GF-D8 (cell line): ENCODE measurements around the gene BACE2.

Experiments used
- DNase-seq: peaks from one replicate; lab custom pipeline; 2025; lab: John Stamatoyannopoulos, UW

BACE2 gene

GRCh38 chr21:41167348-41168342 lies at the start of gene BACE2:
TSS of gene BACE2 (plus strand) at chr21:41168160. CDS start at chr21:41168264, 104 bp downstream.
- DNase-seq = no peak

GRCh38 chr21:41119901-41120300 lies 48.1 kb upstream of the BACE2 start:
- no peak for DNase-seq

GRCh38 chr21:41120997-41121396 lies 47.0 kb upstream of the BACE2 start:
- no peak for DNase-seq

- peak; percentile 16 for DNase-seq
These were observed 46.1 kb upstream of the BACE2 start for GRCh38 chr21:41121785-41122415.

- no peak for DNase-seq
These were observed 43.2 kb upstream of the BACE2 start for GRCh38 chr21:41124641-41125201.

- no peak for DNase-seq
These were observed 39.0 kb upstream of the BACE2 start for GRCh38 chr21:41128981-41129380.

- DNase-seq = no peak
These were observed 37.1 kb upstream of the BACE2 start for GRCh38 chr21:41130883-41131282.

- no peak for DNase-seq
These were observed 34.0 kb upstream of the BACE2 start for GRCh38 chr21:41133874-41134522.

- no peak for DNase-seq
These were observed 32.2 kb upstream of the BACE2 start for GRCh38 chr21:41135746-41136145.

- no peak for DNase-seq
These were observed 31.7 kb upstream of the BACE2 start for GRCh38 chr21:41136286-41136685.

GRCh38 chr21:41137401-41137800 lies 30.6 kb upstream of the BACE2 start:
- DNase-seq = no peak

- no peak for DNase-seq
These were observed 30.1 kb upstream of the BACE2 start for GRCh38 chr21:41137889-41138288.

- DNase-seq = no peak
These were observed 29.2 kb upstream of the BACE2 start for GRCh38 chr21:41138711-41139110.

GRCh38 chr21:41139275-41139674 lies 28.7 kb upstream of the BACE2 start:
- DNase-seq = no peak

GRCh38 chr21:41139951-41140350 lies 28.0 kb upstream of the BACE2 start:
- DNase-seq = no peak

- DNase-seq = no peak
These were observed 26.9 kb upstream of the BACE2 start for GRCh38 chr21:41141031-41141457.

GRCh38 chr21:41142051-41142795 lies 25.7 kb upstream of the BACE2 start:
- DNase-seq = no peak

GRCh38 chr21:41143596-41144325 lies 24.2 kb upstream of the BACE2 start:
- DNase-seq = no peak

GRCh38 chr21:41147096-41147978 lies 20.6 kb upstream of the BACE2 start:
- DNase-seq = no peak

GRCh38 chr21:41147979-41148355 lies 20.0 kb upstream of the BACE2 start:
- no peak for DNase-seq
